Measurements from ENCODE around the gene RBM45.

GRCh38 chr2:178163395-178163794 lies 51.2 kb downstream of the RBM45 start:
- no peak for TF ChIP-seq CTCF (IDR thresholded peaks at IDR 0.05; ENCODE audit: insufficient read depth, low read length, poor library complexity, severe bottlenecking)
- TF ChIP-seq EZH2phosphoT487 (conservative IDR thresholded peaks at IDR 0.05; ENCODE audit: low read length), result no peak

All from SU-DHL-6 (cell line).